ENCODE data around the gene TTC39C.
"Not testable (repeated sequence)": the region's sequence is repeated elsewhere in the genome, so short reads cannot be mapped to it uniquely, and the experiment has no call there.

TTC39C gene

DNA sequence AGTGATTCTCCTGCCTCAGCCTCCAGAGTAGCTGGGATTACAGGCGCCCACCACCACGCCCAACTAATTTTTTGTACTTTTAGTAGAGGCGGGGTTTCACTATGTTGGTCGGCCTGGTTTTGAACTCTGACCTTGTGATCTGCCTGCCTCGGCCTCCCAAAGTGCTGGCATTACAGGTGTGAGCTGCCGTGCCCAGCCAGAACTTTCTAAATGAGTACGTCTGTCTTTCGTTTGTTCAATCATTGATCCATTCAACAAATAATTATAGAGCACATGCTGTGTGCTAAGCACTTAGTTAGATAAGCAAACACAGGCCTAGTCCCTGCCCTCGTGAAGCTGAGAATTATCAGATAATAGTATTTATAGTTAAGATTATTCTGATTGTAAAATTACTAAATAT, 56.5 kb downstream of the TTC39C start:
- Mint-ChIP-seq H3K9me3 (peaks cover 4% of the 10 kb centered on the region), H3K36me3 (ENCODE audit: low read depth) (peaks cover 66% of the 10 kb centered on the region)

DNA sequence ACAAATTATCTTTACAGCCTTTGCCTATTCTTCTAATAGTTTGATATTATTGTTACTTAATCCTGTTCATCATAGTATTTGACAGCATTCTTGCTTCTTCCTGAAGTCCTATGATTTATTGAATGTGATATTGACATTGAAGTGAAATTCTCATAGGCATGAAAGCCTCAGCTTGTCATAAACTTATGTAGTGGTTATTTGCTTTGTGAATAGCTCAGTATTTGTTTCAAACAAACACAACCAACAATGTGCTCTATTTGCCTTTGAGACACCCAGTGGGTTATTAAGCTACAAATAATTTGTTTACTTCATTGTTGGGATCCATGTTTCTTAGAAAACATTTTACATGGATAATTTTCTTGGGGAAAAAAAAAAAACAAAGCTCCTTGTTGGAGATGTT, 57.2 kb downstream of the TTC39C start:
- H3K9me3 Mint-ChIP-seq, result peaks cover 4% of the 10 kb centered on the region
- H3K4me1 Mint-ChIP-seq (ENCODE audit: low read depth), result peaks cover 34% of the 10 kb centered on the region
- peaks cover 63% of the 10 kb centered on the region for H3K36me3 Mint-ChIP-seq (ENCODE audit: low read depth)
- H3K4me3 Mint-ChIP-seq, result no peak overlapping the region
- no peak overlapping the region for H3K27ac Mint-ChIP-seq
- no peaks in the 10 kb centered on the region for H3K27me3 Mint-ChIP-seq

More for the DNA sequence above, 56.5 kb downstream of the TTC39C start:
- H3K4me1 Mint-ChIP-seq (ENCODE audit: low read depth), result peaks cover 33% of the 10 kb centered on the region
- H3K27ac Mint-ChIP-seq, result no peak overlapping the region
- no peaks in the 10 kb centered on the region for H3K27me3 Mint-ChIP-seq
- no peak overlapping the region for H3K4me3 Mint-ChIP-seq

DNA sequence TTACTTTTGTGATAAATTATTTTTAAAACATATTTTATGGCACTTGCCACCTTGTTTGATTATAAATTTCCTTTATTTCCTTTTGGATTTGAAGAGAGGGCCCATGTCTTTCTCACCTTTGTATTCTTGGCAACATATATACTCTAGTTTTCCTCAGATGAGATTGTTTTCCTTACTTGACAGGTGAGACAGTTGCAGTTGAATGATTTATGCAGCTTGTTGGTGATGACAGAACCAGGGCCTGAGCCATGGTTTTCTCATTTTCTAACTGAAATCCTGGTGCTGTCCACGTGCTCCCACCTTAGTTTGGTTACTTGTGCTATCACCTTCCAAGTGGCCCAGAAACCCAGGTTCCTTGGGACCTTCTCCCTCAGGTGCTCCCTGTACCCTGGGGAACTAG, 58.2 kb downstream of the TTC39C start:
- Mint-ChIP-seq H3K27ac (no peak overlapping the region), H3K4me1 (ENCODE audit: low read depth) (peaks cover 38% of the 10 kb centered on the region), H3K27me3 (no peaks in the 10 kb centered on the region), H3K36me3 (ENCODE audit: low read depth) (peaks cover 59% of the 10 kb centered on the region), H3K9me3 (peaks cover 4% of the 10 kb centered on the region), H3K4me3 (no peak overlapping the region)

DNA sequence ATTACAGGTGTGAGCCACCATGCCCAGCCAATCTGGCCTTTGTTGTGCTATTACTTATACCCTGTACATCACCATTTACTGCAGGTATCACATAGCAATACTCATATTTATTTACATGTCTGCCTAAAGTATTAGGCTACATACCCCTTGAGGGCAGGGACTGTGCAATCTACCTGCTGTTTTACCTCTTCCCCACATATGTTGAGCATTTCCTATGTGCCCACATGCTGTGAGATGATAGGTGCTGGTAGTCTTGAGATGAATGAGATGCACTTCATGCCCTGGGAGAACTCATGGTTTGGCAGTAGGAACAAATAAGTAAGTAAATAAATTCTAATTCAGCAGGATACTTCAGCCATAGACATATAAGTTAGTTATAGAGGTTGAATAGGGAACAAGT, 59.2 kb downstream of the TTC39C start:
- peaks cover 4% of the 10 kb centered on the region for H3K9me3 Mint-ChIP-seq
- H3K27ac Mint-ChIP-seq, result no peak overlapping the region
- H3K36me3 Mint-ChIP-seq (ENCODE audit: low read depth), result peaks cover 53% of the 10 kb centered on the region
- H3K4me3 Mint-ChIP-seq, result no peak overlapping the region
- H3K4me1 Mint-ChIP-seq (ENCODE audit: low read depth), result peaks cover 38% of the 10 kb centered on the region
- no peaks in the 10 kb centered on the region for H3K27me3 Mint-ChIP-seq

DNA sequence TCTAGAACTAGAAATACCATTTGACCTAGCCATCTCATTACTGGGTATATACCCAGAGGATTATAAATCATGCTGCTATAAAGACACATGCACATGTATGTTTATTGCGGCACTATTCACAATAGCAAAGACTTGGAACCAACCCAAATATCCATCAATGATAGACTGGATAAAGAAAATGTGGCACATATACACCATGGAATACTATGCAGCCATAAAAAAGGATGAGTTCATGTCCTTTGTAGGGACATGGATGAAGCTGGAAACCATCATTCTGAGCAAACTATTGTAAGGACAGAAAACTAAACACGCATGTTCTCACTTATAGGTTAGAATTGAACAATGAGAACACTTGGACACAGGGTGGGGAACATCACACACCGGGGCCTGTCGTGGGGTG, 60.2 kb downstream of the TTC39C start:
- peak overlapping the region; percentile 49 for H3K27ac Mint-ChIP-seq
- H3K4me1 Mint-ChIP-seq (ENCODE audit: low read depth), result peaks cover 46% of the 10 kb centered on the region
- H3K27me3 Mint-ChIP-seq, H3K4me3 Mint-ChIP-seq, H3K9me3 Mint-ChIP-seq: not testable (repeated sequence)
- peaks cover 49% of the 10 kb centered on the region for H3K36me3 Mint-ChIP-seq (ENCODE audit: low read depth)

DNA sequence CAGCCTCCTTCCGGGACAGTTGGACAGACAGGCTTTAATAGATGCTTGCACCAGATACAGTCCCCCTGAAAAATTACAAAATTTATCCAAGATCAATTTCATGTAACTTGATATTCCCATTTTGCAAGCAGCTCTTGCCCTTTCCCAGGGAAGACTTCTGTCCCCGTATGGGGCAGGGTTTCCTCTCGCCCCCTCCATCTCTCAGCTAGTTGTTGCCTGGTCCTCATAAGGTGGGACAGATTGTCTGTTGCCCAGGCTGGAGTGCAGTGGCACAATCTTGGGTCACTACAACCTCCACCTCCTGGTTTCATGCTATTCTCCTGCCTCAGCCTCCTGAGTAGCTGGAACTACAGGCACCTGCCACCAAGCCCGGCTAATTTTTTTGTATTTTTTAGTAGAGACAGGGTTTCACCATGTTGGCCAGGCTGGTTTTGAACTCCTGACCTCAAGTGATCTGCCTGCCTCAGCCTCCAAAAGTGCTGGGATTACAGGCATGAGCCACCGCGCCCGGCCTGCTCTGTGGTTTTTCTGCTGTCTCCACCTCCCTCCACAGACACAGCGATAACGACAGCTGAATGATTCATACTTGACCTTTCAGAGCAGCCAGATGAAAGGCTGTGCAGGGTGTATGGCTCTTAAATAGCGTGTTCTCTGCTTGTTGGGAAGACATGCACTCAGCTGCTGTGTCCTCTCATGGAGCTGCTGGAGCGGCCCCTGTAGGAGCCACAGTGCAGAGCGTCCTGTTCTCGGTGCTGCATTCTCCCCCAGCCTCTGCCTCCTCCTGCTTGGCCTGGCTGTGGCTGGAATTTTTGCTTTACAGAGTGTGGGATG, 61.4 kb downstream of the TTC39C start:
- H3K4me3 Mint-ChIP-seq, result peak overlapping the region; percentile 51
- H3K27me3 Mint-ChIP-seq, result no peaks in the 10 kb centered on the region
- peaks cover 54% of the 10 kb centered on the region for H3K4me1 Mint-ChIP-seq (ENCODE audit: low read depth)
- peaks cover 4% of the 10 kb centered on the region for H3K9me3 Mint-ChIP-seq
- H3K36me3 Mint-ChIP-seq (ENCODE audit: low read depth), result peaks cover 51% of the 10 kb centered on the region
- H3K27ac Mint-ChIP-seq, result peak overlapping the region; percentile 80

DNA sequence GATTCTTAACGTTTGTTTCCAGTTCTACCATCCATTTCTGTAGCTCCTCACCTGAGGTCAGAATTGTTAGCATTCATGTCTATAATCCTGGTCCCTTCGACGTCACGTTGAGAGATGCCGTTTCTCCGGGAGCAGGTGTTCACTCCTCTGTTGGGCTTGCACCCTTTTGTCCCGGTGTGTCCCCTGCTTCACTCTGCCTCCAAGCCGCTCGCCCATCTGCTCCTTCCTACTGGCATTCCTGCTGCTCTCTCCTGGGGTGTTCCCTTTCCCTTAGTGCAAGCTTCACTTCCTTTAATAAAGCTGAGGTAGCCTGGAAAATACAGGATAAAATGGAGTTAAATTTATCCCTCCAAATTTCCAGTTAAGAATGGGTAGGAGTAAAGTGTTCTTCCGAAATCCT, 62.4 kb downstream of the TTC39C start:
- H3K9me3 Mint-ChIP-seq, result peaks cover 4% of the 10 kb centered on the region
- no peaks in the 10 kb centered on the region for H3K27me3 Mint-ChIP-seq
- peaks cover 46% of the 10 kb centered on the region for H3K36me3 Mint-ChIP-seq (ENCODE audit: low read depth)
- no peak overlapping the region for H3K4me3 Mint-ChIP-seq
- peak overlapping the region; percentile 45 for H3K27ac Mint-ChIP-seq
- H3K4me1 Mint-ChIP-seq (ENCODE audit: low read depth), result peaks cover 64% of the 10 kb centered on the region

DNA sequence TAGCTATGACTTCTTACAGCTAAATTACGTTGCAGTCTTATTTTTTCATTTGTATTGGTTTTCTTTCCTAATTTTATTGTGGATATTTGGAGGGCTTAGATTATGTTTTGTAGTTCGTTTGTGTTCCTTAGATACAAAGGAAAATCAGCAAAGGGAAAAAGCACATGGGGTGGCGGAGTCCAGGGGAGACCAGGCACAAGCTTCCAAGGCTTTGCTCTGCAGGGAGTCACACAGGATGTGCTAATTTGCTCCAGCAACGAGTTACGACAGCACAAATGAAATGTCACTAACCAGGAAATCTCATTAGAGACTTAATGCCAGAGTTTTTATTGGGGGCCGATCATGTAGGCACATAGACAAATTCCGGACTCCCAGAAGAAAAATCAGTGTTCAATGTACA, 63.8 kb downstream of the TTC39C start:
- no peak overlapping the region for H3K4me3 Mint-ChIP-seq
- no peaks in the 10 kb centered on the region for H3K27me3 Mint-ChIP-seq
- H3K27ac Mint-ChIP-seq, result no peak overlapping the region
- H3K9me3 Mint-ChIP-seq, result peaks cover 4% of the 10 kb centered on the region
- peaks cover 76% of the 10 kb centered on the region for H3K4me1 Mint-ChIP-seq (ENCODE audit: low read depth)
- H3K36me3 Mint-ChIP-seq (ENCODE audit: low read depth), result peaks cover 50% of the 10 kb centered on the region

DNA sequence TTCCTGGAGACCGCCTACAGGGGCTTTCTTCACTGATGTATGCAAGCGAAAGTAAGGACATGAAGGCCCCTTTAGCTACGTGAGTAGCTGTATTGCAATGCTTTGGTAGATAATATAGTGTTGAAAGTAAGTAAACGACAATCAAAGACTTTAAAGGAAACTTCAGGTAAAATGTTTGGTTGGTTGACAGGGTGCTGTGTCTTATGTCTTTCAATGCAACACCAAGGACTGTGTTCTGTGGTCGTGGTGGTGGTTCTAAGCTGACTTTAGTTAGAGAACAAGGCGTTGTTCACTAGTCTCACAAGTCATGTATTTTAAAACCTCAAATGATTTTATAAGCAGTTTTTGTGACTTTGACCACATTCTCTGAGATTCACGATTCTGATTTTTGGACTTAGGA, 66.3 kb downstream of the TTC39C start:
- H3K36me3 Mint-ChIP-seq (ENCODE audit: low read depth), result peaks cover 58% of the 10 kb centered on the region
- H3K4me1 Mint-ChIP-seq (ENCODE audit: low read depth), result peaks cover 71% of the 10 kb centered on the region
- peak overlapping the region; percentile 52 for H3K4me3 Mint-ChIP-seq
- peak overlapping the region; percentile 82 for H3K27ac Mint-ChIP-seq
- no peaks in the 10 kb centered on the region for H3K9me3 Mint-ChIP-seq
- no peaks in the 10 kb centered on the region for H3K27me3 Mint-ChIP-seq

DNA sequence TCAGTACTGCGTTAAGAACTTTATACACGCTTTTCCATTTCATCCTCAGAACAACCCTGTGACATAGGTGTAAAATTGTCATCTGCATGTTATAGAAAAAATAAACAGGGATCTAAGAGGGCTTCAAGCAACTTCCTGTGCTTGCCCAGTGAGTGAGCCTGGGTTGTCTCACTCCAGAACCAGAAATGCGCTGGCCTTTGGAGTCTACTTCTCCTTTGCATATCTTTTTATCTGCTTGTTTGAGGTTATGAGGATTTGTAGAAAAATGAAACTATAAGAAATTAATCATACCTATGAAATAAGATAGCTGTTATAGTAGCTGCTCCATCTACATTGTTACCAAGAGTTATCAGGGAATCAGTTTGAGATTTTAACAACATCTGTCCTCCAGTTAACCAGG, 69.0 kb downstream of the TTC39C start:
- Mint-ChIP-seq H3K4me1 (ENCODE audit: low read depth) (peaks cover 50% of the 10 kb centered on the region), H3K4me3 (no peak overlapping the region), H3K27ac (no peak overlapping the region), H3K36me3 (ENCODE audit: low read depth) (peaks cover 55% of the 10 kb centered on the region), H3K27me3 (no peaks in the 10 kb centered on the region), H3K9me3 (no peaks in the 10 kb centered on the region)

DNA sequence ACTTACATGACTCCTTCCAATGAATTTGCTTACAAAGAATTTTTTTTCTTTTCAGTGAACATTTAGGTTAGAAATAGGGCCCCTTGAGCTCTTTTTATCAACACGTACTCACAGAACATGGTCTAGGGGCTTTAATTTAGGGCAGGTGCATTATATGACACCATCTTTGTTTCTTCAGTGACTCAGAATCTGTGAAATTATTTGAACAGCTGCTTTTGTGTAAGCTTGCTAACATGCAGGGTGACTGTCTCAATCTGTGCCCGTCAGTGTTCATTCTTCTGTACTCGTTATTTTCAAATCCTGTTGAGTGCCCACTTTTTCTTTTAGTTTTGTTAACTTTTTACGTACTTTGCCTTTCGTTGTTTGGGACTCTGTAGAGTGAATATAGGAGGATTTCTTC, 71.5 kb downstream of the TTC39C start:
- no peaks in the 10 kb centered on the region for H3K27me3 Mint-ChIP-seq
- H3K4me3 Mint-ChIP-seq, result no peak overlapping the region
- H3K36me3 Mint-ChIP-seq (ENCODE audit: low read depth), result peaks cover 58% of the 10 kb centered on the region
- H3K27ac Mint-ChIP-seq, result no peak overlapping the region
- H3K4me1 Mint-ChIP-seq (ENCODE audit: low read depth), result peaks cover 31% of the 10 kb centered on the region
- no peaks in the 10 kb centered on the region for H3K9me3 Mint-ChIP-seq

DNA sequence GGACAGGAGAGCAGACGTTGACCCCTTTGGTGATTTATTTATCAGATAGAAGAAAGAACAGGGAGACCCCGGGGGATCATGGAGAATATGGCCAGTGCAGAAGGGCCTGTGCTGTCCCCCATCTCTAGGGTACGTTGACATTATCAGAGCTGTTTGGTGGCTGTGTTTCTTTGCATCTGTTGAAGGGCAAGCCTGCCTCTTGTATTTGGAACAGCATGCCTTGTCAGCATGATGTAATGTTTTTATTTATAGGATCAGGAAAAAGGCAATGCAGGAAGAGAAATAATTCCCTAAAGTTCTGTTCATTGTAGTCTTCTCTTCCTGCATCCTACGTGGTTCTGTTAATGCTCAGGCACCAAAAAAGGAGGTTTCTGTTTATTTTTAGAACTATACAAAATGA, 74.5 kb downstream of the TTC39C start:
- no peaks in the 10 kb centered on the region for H3K9me3 Mint-ChIP-seq
- peaks cover 57% of the 10 kb centered on the region for H3K36me3 Mint-ChIP-seq (ENCODE audit: low read depth)
- no peaks in the 10 kb centered on the region for H3K27me3 Mint-ChIP-seq
- H3K4me3 Mint-ChIP-seq, result no peak overlapping the region
- no peak overlapping the region for H3K27ac Mint-ChIP-seq
- H3K4me1 Mint-ChIP-seq (ENCODE audit: low read depth), result peaks cover 9% of the 10 kb centered on the region

DNA sequence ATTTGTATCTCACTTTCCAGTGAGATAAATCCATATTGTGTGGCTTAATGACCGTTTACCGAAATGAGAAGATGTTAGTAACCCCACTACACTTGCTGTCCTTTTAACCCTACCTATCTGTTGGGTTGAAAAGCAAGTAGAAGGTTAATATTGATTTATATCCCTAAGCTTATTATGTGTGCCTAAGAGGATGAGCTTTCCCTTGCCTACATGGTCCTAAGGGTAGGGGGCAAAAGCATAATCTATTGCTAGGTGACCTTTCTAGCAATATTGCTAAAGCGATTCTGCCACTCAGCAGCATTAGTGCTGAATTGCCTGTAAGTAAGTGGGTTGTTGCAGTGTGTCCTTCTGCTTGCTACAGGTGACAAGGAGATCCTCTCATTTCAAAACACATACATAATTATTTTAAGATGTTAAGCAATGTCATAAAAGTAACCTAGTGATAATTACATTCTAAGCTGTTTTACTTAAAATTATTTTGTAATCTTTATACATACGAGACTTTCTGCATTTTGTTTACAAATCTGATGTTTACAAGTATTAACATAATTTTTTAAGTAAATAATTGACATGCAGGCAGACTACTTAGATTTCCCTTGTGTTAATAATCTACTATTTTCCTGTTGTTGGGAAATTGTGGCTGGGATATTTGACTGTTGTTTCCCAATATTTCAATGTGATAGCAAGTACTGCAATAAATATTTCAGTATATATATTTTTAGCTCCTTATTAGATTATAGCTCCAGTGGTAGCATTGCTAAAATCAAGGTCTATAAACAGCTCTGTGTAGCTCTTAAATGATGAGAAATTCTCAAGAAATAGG, 75.2 kb downstream of the TTC39C start:
- H3K4me1 Mint-ChIP-seq (ENCODE audit: low read depth), result peaks cover 16% of the 10 kb centered on the region
- no peak overlapping the region for H3K27ac Mint-ChIP-seq
- H3K36me3 Mint-ChIP-seq (ENCODE audit: low read depth), result peaks cover 59% of the 10 kb centered on the region

DNA sequence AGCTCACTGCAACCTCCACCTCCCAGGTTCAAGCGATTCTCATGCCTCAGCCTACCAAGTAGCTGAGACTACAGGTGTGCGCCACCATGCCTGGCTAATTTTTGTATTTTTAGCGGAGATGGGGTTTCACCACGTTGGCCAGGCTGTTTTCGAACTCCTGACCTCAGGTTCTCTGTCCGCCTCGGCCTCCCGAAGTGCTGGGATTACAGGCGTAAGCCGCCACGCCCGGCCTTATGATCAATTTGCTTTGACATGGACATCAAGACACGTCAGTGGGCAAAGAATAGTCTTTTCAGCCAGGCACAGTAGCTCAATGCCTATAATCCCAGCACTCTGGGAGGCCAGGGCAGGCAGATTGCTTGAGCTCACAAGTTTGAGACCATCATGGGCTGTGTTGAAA, 76.3 kb downstream of the TTC39C start:
- peaks cover 21% of the 10 kb centered on the region for H3K4me1 Mint-ChIP-seq (ENCODE audit: low read depth)
- H3K27me3 Mint-ChIP-seq, result no peaks in the 10 kb centered on the region
- no peaks in the 10 kb centered on the region for H3K9me3 Mint-ChIP-seq
- H3K27ac Mint-ChIP-seq, result no peak overlapping the region
- peaks cover 59% of the 10 kb centered on the region for H3K36me3 Mint-ChIP-seq (ENCODE audit: low read depth)
- H3K4me3 Mint-ChIP-seq, result no peak overlapping the region

More for the DNA sequence above, 75.2 kb downstream of the TTC39C start:
- H3K27me3 Mint-ChIP-seq, result no peaks in the 10 kb centered on the region
- no peak overlapping the region for H3K4me3 Mint-ChIP-seq
- H3K9me3 Mint-ChIP-seq, result no peaks in the 10 kb centered on the region

DNA sequence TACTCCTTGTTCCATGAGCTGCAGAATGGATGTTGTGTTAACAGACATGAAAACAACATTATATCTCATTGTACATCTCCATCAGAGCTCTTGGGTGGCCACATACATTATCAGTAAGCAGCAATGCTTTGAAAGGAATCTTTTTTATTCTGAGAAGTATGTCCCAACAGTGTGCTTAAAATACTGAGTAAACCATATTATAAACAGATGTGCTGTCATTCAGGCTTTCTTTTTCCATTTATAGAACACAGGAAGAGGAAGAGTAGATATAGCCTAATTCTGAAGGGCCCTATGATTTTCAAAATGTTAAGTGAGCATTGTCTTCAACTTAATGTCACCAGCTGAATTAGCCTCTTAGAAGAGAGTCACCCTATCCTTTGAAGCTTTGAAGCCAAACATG, 80.0 kb downstream of the TTC39C start:
- H3K4me1 Mint-ChIP-seq (ENCODE audit: low read depth), result peaks cover 16% of the 10 kb centered on the region
- H3K27me3 Mint-ChIP-seq, result no peaks in the 10 kb centered on the region
- H3K27ac Mint-ChIP-seq, result no peak overlapping the region
- no peak overlapping the region for H3K4me3 Mint-ChIP-seq
- H3K9me3 Mint-ChIP-seq, result peaks cover 5% of the 10 kb centered on the region
- H3K36me3 Mint-ChIP-seq (ENCODE audit: low read depth), result peaks cover 55% of the 10 kb centered on the region
